ENCODE data around the gene ARFGAP3. TPM values are rescaled to one million over a fixed set of nuclear protein-coding genes. Genes with fewer than 3 reads are reported as not detected.

ARFGAP3 gene
- polyA plus RNA-seq, 1 of the 3 experiments (the other 2 are of a cell fraction) = 12.6 TPM

GRCh38 chr22:42904050-42904449 is 47.0 kb upstream of the ARFGAP3 start:
- no peak for DNase-seq
- no peak overlapping the region for H3K4me3 ChIP-seq (ENCODE audit: low read depth in 2 of 2, low read length in 1 of 2)
- H4K20me1 ChIP-seq (ENCODE audit: insufficient read depth) = 0 out of 2 replicates have a peak, but pooled peaks cover 3% of the 10 kb centered on the region
- H3K79me2 ChIP-seq (ENCODE audit: insufficient read depth) = peaks cover 10% of the 10 kb centered on the region; the same call in 1 of the 2 replicates
- no peaks in the 10 kb centered on the region for H3K36me3 ChIP-seq (replicated peaks in 1 of 2; ENCODE audit: control insufficient read depth in 1 of 2, insufficient read depth in 2 of 2, low read length in 1 of 2)
- peaks cover 0 to 5% of the 10 kb centered on the region in 2 experiments; a peak in 1 of 4 replicates for H3K4me1 ChIP-seq (ENCODE audit: control insufficient read depth in 1 of 2, insufficient read depth in 2 of 2, low read depth in 1 of 2, low read length in 1 of 2)
- no peaks in the 10 kb centered on the region for H3K9me3 ChIP-seq
- no peaks in the 10 kb centered on the region for H3K27me3 ChIP-seq (ENCODE audit: insufficient read depth)
- WGBS (ENCODE audit: low lambda C conversion rate) = 95% methylated on average over 7 of the region's 12 CpGs
- H3F3A ChIP-seq (replicated peaks; ENCODE audit: insufficient read depth) = no peaks in the 10 kb centered on the region
- ChIA-PET POLR2A (no interaction called here), CTCF (no interaction called here)
- TF ChIP-seq RFX5 (IDR thresholded peaks at IDR 0.05; ENCODE audit: low read length) (no peak), CTCF (IDR thresholded peaks at IDR 0.05) (no peak), FOXJ3 (CRISPR knock-in tag; IDR thresholded peaks at IDR 0.05) (no peak)
- no peaks in the 10 kb centered on the region for H3K9me2 ChIP-seq
- no peak overlapping the region for H2AFZ ChIP-seq (ENCODE audit: low read depth)
- H3K9ac ChIP-seq = no peak overlapping the region
- H3K4me2 ChIP-seq = no peak overlapping the region
- H3K27ac ChIP-seq (ENCODE audit: low read depth in 2 of 2, low read length in 1 of 2) = no peak overlapping the region

GRCh38 chr22:42902875-42903510 is 45.9 kb upstream of the ARFGAP3 start:
- H3K4me2 ChIP-seq = no peak overlapping the region
- WGBS (ENCODE audit: low lambda C conversion rate) = 94% methylated on average over 6 of the region's 15 CpGs
- H3K36me3 ChIP-seq (replicated peaks in 1 of 2; ENCODE audit: control insufficient read depth in 1 of 2, insufficient read depth in 2 of 2, low read length in 1 of 2) = no peaks in the 10 kb centered on the region
- H2AFZ ChIP-seq (ENCODE audit: low read depth) = no peak overlapping the region
- CTCF ChIA-PET = interaction anchor here (1.2 kb wide), 1 partner anchor 35 kb away, joined by 3 read pairs; no protein-coding TSS in a partner anchor
- no peak overlapping the region for H3K9ac ChIP-seq
- POLR2A ChIA-PET = no interaction called here
- no peaks in the 10 kb centered on the region for H3K27me3 ChIP-seq (ENCODE audit: insufficient read depth)
- H4K20me1 ChIP-seq (ENCODE audit: insufficient read depth) = 0 out of 2 replicates have a peak, but pooled peaks cover 3% of the 10 kb centered on the region
- H3K9me2 ChIP-seq = no peaks in the 10 kb centered on the region
- TF ChIP-seq NFIC (IDR thresholded peaks at IDR 0.05; ENCODE audit: borderline replicate concordance) (no peak), TAF1 (IDR thresholded peaks at IDR 0.05; ENCODE audit: borderline replicate concordance, low read depth, low read length) (no peak), FOXJ3 (CRISPR knock-in tag; IDR thresholded peaks at IDR 0.05) (no peak), MEF2A (IDR thresholded peaks at IDR 0.05; ENCODE audit: borderline replicate concordance, low read depth) (no peak), SMC3 (IDR thresholded peaks at IDR 0.05; ENCODE audit: low read depth, low read length) (no peak), CHD2 (IDR thresholded peaks at IDR 0.05; ENCODE audit: low read length, partially characterized antibody) (no peak), USF2 (IDR thresholded peaks at IDR 0.05; ENCODE audit: borderline replicate concordance, low read depth, low read length) (no peak), RFX5 (IDR thresholded peaks at IDR 0.05; ENCODE audit: low read length) (no peak)
- no peaks in the 10 kb centered on the region for H3K9me3 ChIP-seq
- peaks cover 10% of the 10 kb centered on the region; the same call in 1 of the 2 replicates for H3K79me2 ChIP-seq (ENCODE audit: insufficient read depth)
- H3K4me3 ChIP-seq (ENCODE audit: low read depth in 2 of 2, low read length in 1 of 2) = no peak overlapping the region
- DNase-seq = no peak
- no peak overlapping the region for H3K27ac ChIP-seq (ENCODE audit: low read depth in 2 of 2, low read length in 1 of 2)
- H3F3A ChIP-seq (replicated peaks; ENCODE audit: insufficient read depth) = no peaks in the 10 kb centered on the region
- H3K4me1 ChIP-seq (ENCODE audit: control insufficient read depth in 1 of 2, insufficient read depth in 2 of 2, low read depth in 1 of 2, low read length in 1 of 2) = peaks cover 0 to 5% of the 10 kb centered on the region in 2 experiments; a peak in 1 of 4 replicates

All from SK-N-SH (cell line).